Spleen (tissue), 11 donors: ENCODE data around the gene SCYGR8. TPM values are rescaled to one million over a fixed set of nuclear protein-coding genes. Genes with fewer than 3 reads are reported as not detected.

ENCODE experiments used
- DNase-seq: peaks from one replicate; pipeline ENCODE4 v3.0.0-alpha.2; 2020
- H3K27ac ChIP-seq, 8 donors: fragments of 200-600 bp; sonication (generic) in 7 of 8; 1 replicate in 4 of 8; 2 replicates in 4 of 8; pipeline versions ENCODE4 v1.5.0 to v1.8.0; 2016 to 2021; ENCODE audit warnings: inconsistent platforms in 4 of 8, mild to moderate bottlenecking in 4 of 8, moderate library complexity in 1 of 8
- H3K27me3 ChIP-seq, 7 donors: fragments of 200-600 bp; sonication (generic) in 6 of 7; replicated peaks in 1 of 7; 1 replicate in 4 of 7; 2 replicates in 3 of 7; pipeline versions ENCODE4 v1.5.0 to v1.8.0; 2016 to 2021; ENCODE audit warnings: inconsistent platforms in 3 of 7, mild to moderate bottlenecking in 1 of 7
- H3K36me3 ChIP-seq, 6 donors: fragments of 200-600 bp; sonication (generic) in 5 of 6; 1 replicate in 4 of 6; 2 replicates in 2 of 6; pipeline versions ENCODE4 v1.5.0 to v1.8.0; 2016 to 2021; ENCODE audit warnings: inconsistent platforms in 2 of 6
- H3K4me1 ChIP-seq, 6 donors: fragments of 200-600 bp; sonication (generic) in 5 of 6; 1 replicate in 3 of 6; 2 replicates in 3 of 6; pipeline versions ENCODE4 v1.5.0 to v1.8.0; 2016 to 2021; ENCODE audit warnings: inconsistent platforms in 3 of 6
- H3K4me3 ChIP-seq, 8 donors: fragments of 200-600 bp; sonication (generic) in 7 of 8; 1 replicate in 4 of 8; 2 replicates in 4 of 8; pipeline versions ENCODE4 v1.5.0 to v1.8.0; 2016 to 2021; ENCODE audit warnings: inconsistent platforms in 4 of 8, mild to moderate bottlenecking in 4 of 8, moderate library complexity in 2 of 8
- H3K9me3 ChIP-seq, 8 donors: fragments of 200-600 bp; sonication (generic) in 7 of 8; 1 replicate in 4 of 8; 2 replicates in 4 of 8; pipeline versions ENCODE4 v1.5.0 to v1.8.0; 2016 to 2021; ENCODE audit warnings: inconsistent platforms in 4 of 8
- POLR2A ChIP-seq, 3 donors: fragments of 450-650 bp; IDR thresholded peaks; one replicate each; pipeline ENCODE4 v1.5.1; 2017; ENCODE audit warnings: antibody characterized with exemption in 3 of 3, mild to moderate bottlenecking in 1 of 3
- POLR2AphosphoS5 ChIP-seq, 3 donors: sonication (generic); formaldehyde crosslinking; IDR thresholded peaks; one replicate each; pipeline ENCODE4 v1.5.1; 2017; ENCODE audit warnings: antibody characterized with exemption in 3 of 3
- WGBS, 5 donors: extraction: QIAGEN DNeasy Blood & Tissue Kit in 3 of 5; methylation state at CpG; one replicate each; pipeline versions ENCODE4 v1.1.5 to v1.1.7; 2013 to 2018; 5-methylcytosine and 5-hydroxymethylcytosine counted together
- intact Hi-C: fragments of 100-400 bp; cut with DNase I; formaldehyde crosslinking; loops from one replicate; pipeline ENCODE4 v1.15.0; 2023; ENCODE audit warnings: low total_unique reads
- polyA plus RNA-seq, 3 donors: library from polyadenylated mRNA; stranded (reverse); fragments of 200-250 nt; gene quantifications; one replicate each; pipeline ENCODE4 v1.2.1, GENCODE V29; 2013
- total RNA-seq, 7 donors: library from RNA; depleted of rRNA in 3 of 7; stranded (reverse); fragments of >200 nt in 3 of 7; fragmentation: NEBNext Ultra II Directional in 4 of 7; extraction: Animal tissue kit (Norgen Biotek cat#: 25700) in 4 of 7; gene quantifications; one replicate each; pipeline versions ENCODE4 v1.1.0 to v1.2.1, GENCODE V29; 2016 to 2021
- TF ChIP-seq, protein P1 (sequence below), 11 experiments: fragments of 200-600 bp in 7 of 11; fragments of 450-650 bp in 4 of 11; sonication (generic) in 4 of 11; IDR thresholded peaks in 8 of 11; conservative IDR thresholded peaks in 3 of 11; 1 replicate in 7 of 11; 2 replicates in 4 of 11; pipeline versions ENCODE4 v1.4.0 to v1.8.0; 2016 to 2021; ENCODE audit warnings: antibody characterized with exemption in 11 of 11, inconsistent platforms in 4 of 11, mild to moderate bottlenecking in 1 of 11
- donor health status: healthy with polysubstance abuse.
- donor health status: DM: no; HTN: no; CAD: no; lungs with moderate emphysema.
- donor health status: DM: no; HTN: no; CAD: no.
- donor health status: Bipolar disorder and iron deficiency.
- donor health status: healthy.
- donor health status: DM: no; HTN: no; CAD: no.
- donor health status: DM: yes; HTN: yes; CAD: no.

The SCYGR8 gene
- total and polyA plus RNA-seq, 10 donors: not detected

DNA sequence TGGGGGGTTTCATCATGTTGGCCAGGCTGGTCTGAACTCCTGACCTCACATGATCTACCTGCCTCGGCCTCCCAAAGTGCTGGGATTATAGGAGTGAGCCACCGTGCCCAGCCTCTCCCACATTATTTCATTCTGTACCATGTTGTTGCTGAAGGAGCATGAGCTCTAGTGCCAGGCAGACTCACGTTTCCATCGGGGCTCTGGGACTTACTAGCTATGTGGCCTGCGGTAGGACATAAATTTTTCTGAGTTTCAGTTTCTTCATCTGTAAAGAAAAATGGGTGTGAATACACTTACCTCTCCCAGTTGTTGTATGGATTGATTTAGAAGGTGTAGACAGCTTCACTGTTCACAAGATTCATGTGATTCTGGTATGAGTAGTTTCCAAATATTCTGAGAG, 37.1 kb downstream of the SCYGR8 start:
- Histone ChIP-seq H3K4me3 (peak overlapping the region in 2 of 8 donors; percentile 20 to 54), H3K9me3 (no peaks in the 10 kb centered on the region), H3K36me3 (no peaks in the 10 kb centered on the region), H3K4me1 (peaks cover 0 to 20% (median 6%) of the 10 kb centered on the region in 6 donors), H3K27me3 (no peaks in the 10 kb centered on the region), H3K27ac (peak overlapping the region in 6 of 8 donors; percentile 39 to 79 (median 68))
- intact Hi-C loops: no loop called here
- 78 to 96% (median 84%) methylated on average over 5 of the region's 5 CpGs for WGBS, 5 donors
- no peak for DNase-seq
- TF ChIP-seq POLR2A (IDR thresholded peaks at IDR 0.05): no peak

DNA sequence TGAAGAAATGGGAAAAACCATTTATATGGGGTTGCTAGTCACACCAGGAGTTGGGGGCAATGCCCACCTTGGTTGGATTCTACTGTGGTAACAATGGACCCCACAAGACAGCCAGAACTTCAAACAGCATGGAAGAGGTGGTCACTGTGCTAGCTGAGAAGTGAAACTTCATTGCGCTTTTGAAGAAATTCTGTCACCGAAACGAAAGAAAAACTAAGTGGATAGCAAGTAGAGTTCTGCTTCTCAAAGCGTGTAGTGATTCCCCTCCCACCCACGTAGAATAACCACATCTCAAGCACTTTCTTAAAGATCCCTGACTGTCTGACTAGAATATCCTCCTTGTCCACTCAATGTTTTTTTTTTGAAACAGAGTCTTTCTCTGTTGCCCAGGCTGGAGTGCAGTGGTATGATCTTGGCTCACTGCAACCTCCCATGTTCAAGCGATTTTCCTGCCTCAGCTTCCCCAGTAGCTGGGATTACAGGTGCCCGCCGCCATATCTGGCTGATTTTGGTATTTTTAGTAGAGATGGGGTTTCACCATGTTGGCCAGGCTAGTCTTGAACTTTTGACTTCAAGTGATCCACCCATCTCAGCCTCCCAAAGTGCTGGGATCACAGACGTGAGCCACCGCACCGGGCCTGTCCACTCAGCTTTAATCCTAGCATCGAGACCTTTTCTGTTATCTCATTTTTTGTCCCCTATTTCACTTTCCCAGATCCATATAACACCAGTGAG, 37.9 kb downstream of the SCYGR8 start:
- H3K4me3 ChIP-seq: peak overlapping the region in 5 of 8 donors; percentile 12 to 54 (median 19)
- TF ChIP-seq, protein P1, sequence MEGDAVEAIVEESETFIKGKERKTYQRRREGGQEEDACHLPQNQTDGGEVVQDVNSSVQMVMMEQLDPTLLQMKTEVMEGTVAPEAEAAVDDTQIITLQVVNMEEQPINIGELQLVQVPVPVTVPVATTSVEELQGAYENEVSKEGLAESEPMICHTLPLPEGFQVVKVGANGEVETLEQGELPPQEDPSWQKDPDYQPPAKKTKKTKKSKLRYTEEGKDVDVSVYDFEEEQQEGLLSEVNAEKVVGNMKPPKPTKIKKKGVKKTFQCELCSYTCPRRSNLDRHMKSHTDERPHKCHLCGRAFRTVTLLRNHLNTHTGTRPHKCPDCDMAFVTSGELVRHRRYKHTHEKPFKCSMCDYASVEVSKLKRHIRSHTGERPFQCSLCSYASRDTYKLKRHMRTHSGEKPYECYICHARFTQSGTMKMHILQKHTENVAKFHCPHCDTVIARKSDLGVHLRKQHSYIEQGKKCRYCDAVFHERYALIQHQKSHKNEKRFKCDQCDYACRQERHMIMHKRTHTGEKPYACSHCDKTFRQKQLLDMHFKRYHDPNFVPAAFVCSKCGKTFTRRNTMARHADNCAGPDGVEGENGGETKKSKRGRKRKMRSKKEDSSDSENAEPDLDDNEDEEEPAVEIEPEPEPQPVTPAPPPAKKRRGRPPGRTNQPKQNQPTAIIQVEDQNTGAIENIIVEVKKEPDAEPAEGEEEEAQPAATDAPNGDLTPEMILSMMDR (IDR thresholded peaks at IDR 0.05 in 8 of 11, conservative IDR thresholded peaks at IDR 0.05 in 3 of 11): no peak
- no peak for TF ChIP-seq POLR2AphosphoS5 (IDR thresholded peaks at IDR 0.05)
- no peak for TF ChIP-seq POLR2A (IDR thresholded peaks at IDR 0.05)
- WGBS, 5 donors: 61 to 80% (median 67%) methylated on average over 12 of the region's 12 CpGs
- H3K36me3 ChIP-seq: no peaks in the 10 kb centered on the region
- H3K9me3 ChIP-seq: no peaks in the 10 kb centered on the region
- H3K4me1 ChIP-seq: peaks cover 0 to 20% (median 6%) of the 10 kb centered on the region in 6 donors
- H3K27me3 ChIP-seq: no peaks in the 10 kb centered on the region
- DNase-seq: no peak
- H3K27ac ChIP-seq: peak overlapping the region in 7 of 8 donors; percentile 39 to 79 (median 62)
- intact Hi-C loops: no loop called here

DNA sequence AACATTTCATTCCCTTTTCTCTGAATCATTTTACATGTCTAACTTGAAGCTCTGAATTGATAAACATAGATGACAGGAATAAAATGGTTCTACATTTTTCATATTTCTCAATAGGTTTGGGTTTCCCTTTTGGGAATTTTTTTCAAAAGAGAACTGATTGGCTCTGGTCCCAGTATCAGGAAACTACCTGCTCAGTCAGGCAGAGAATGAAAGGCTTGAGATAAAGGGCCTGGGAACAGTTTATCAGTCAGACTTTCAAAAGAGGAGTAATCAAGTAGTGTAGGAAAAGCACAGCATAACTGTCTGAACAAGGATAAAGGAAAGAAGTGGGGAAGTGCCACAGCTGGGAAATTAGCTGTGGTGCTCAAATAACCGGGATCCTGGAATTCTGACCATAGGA, 39.6 kb downstream of the SCYGR8 start:
- WGBS, 5 donors: 57 to 87% (median 70%) methylated on average over 1 of the region's 1 CpG
- Histone ChIP-seq H3K36me3 (no peaks in the 10 kb centered on the region), H3K27ac (no peak overlapping the region), H3K27me3 (peaks cover 0 to 3% (median 0%) of the 10 kb centered on the region in 7 donors), H3K4me3 (no peak overlapping the region), H3K4me1 (peaks cover 0 to 20% (median 6%) of the 10 kb centered on the region in 6 donors), H3K9me3 (no peaks in the 10 kb centered on the region)
- DNase-seq: no peak
- no peak for TF ChIP-seq POLR2A (IDR thresholded peaks at IDR 0.05)
- TF ChIP-seq, protein P1 (IDR thresholded peaks at IDR 0.05 in 8 of 11, conservative IDR thresholded peaks at IDR 0.05 in 3 of 11): no peak
- TF ChIP-seq POLR2AphosphoS5 (IDR thresholded peaks at IDR 0.05): no peak
- intact Hi-C loops: no loop called here

DNA sequence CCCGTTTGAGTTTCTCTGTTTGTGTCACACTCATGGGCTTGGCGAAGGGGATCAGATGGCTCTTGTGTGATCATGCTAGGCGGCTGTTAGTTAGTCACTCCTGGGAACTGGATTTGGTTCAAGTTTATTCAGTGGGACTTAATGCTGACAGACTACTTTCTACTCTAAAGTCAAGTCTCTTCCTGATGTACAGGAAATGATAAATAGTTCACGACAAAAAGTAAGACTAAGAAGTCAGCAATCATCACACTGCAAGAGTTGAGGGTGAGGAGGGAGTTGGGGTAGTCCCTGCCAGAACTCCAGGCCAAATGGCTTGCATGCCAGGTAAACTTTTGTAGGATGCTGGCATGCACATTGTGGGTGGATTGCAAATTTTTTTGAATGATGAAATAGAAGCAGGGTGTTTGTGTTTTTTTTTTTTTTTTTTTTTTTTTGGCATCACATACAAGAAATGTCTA, 42.9 kb downstream of the SCYGR8 start:
- no peak for DNase-seq
- Histone ChIP-seq H3K36me3 (no peaks in the 10 kb centered on the region), H3K9me3 (no peaks in the 10 kb centered on the region), H3K4me3 (no peak overlapping the region), H3K27ac (no peak overlapping the region), H3K4me1 (peaks cover 0 to 7% (median under 1%) of the 10 kb centered on the region in 6 donors), H3K27me3 (peaks cover 0 to 5% (median 0%) of the 10 kb centered on the region in 7 donors)
- TF ChIP-seq POLR2A (IDR thresholded peaks at IDR 0.05) (no peak), POLR2AphosphoS5 (IDR thresholded peaks at IDR 0.05) (no peak)
- TF ChIP-seq, protein P1 (IDR thresholded peaks at IDR 0.05 in 8 of 11, conservative IDR thresholded peaks at IDR 0.05 in 3 of 11): no peak
- intact Hi-C loops: no loop called here
- 74 to 88% (median 78%) methylated on average over 4 of the region's 4 CpGs for WGBS, 5 donors
